Lung (tissue), 12 donors: ENCODE results near the gene CACNG5. TPM values are rescaled to one million over a fixed set of nuclear protein-coding genes. Genes with fewer than 3 reads are reported as not detected.

Experiments used
- ATAC-seq: fragments of 200-7000 bp; cut with Tn5 transposase; one replicate; pipeline ENCODE4 v1.9.1; 2020; ENCODE audit warnings: moderate number of reproducible peaks; ENCODE audit not compliant: insufficient read depth, low FRiP score
- DNase-seq, 3 donors: peaks; one replicate each; pipeline ENCODE4 v3.0.0-alpha.2; 2013 to 2017
- H3K27ac ChIP-seq, 2 donors: one replicate each; pipeline ENCODE4 v1.5.1; 2013; ENCODE audit warnings: mild to moderate bottlenecking in 2 of 2, moderate library complexity in 2 of 2, control low read depth in 1 of 2, inconsistent platforms in 1 of 2, low read depth in 1 of 2, low read length in 1 of 2
- H3K27me3 ChIP-seq, 3 donors: one replicate each; pipeline ENCODE4 v1.5.1; 2013; ENCODE audit warnings: low read length in 2 of 3; ENCODE audit not compliant: control insufficient read depth in 3 of 3, insufficient read depth in 3 of 3
- H3K36me3 ChIP-seq, 4 donors: one replicate each; pipeline ENCODE4 v1.5.1; 2013; ENCODE audit warnings: low read length in 4 of 4, mild to moderate bottlenecking in 1 of 4, moderate library complexity in 1 of 4; ENCODE audit not compliant: control insufficient read depth in 4 of 4, insufficient read depth in 4 of 4
- H3K4me1 ChIP-seq, 5 donors: one replicate each; pipeline ENCODE4 v1.5.1; 2013; ENCODE audit warnings: low read length in 5 of 5, mild to moderate bottlenecking in 2 of 5, moderate library complexity in 1 of 5; ENCODE audit not compliant: control insufficient read depth in 5 of 5, insufficient read depth in 5 of 5
- H3K4me3 ChIP-seq: one replicate; pipeline ENCODE4 v1.5.1; 2013; ENCODE audit warnings: mild to moderate bottlenecking, control low read depth, moderate library complexity
- H3K9ac ChIP-seq, 2 donors: one replicate each; pipeline ENCODE4 v1.5.1; 2013; ENCODE audit warnings: low read length in 2 of 2, control low read depth in 1 of 2; ENCODE audit not compliant: insufficient read depth in 1 of 2
- H3K9me3 ChIP-seq, 4 donors: one replicate each; pipeline ENCODE4 v1.5.1; 2013; ENCODE audit warnings: low read length in 3 of 4, mild to moderate bottlenecking in 1 of 4, moderate library complexity in 1 of 4; ENCODE audit not compliant: control insufficient read depth in 4 of 4, insufficient read depth in 3 of 4
- WGBS, 2 donors: extraction: QIAGEN DNeasy Blood & Tissue Kit; methylation state at CpG; one replicate each; pipeline ENCODE4 v1.1.7; 2013; 5-methylcytosine and 5-hydroxymethylcytosine counted together
- polyA plus RNA-seq, 2 donors: library from polyadenylated mRNA; stranded (reverse); fragments of 200-250 nt; gene quantifications; one replicate each; pipeline ENCODE4 v1.2.1, GENCODE V29; 2013
- total RNA-seq, 2 donors: library from RNA; depleted of rRNA in 1 of 2; stranded (reverse); fragments of >200 nt in 1 of 2; gene quantifications; one replicate each; pipeline ENCODE4 v1.2.1, GENCODE V29; 2014 to 2021
- TF ChIP-seq, protein P1 (sequence below): IDR thresholded peaks from 2 replicates; pipeline ENCODE4 v1.5.1; 2012; ENCODE audit warnings: mild to moderate bottlenecking; ENCODE audit errors: control extremely low read depth, extremely low read depth
- donor health status: control.
- donor health status: control.
- donor health status: Bipolar disorder and iron deficiency.
- donor health status: healthy.
- donor health status: DM: yes; HTN: yes; CAD: no.

The CACNG5 gene
- total and polyA plus RNA-seq, 4 donors, result not detected

DNA sequence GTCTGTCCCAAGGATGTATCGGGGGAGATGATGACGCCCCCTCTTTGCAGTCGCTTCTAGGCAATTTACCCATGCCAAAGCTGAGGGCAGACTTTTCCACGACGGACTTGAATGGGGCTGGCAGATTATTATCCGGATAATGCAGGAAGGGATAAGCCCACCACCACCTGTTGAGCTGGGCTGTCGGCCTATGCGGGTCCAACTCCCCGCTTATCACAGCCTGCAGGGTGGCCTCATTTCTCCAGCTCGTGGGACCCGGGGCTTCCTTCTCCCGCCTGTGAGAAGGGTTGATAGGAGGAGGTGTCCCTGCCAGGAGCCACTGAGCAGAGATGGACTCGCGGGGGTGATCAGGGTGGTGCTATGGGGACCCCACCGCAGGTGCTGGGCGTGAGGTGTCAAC is 559 bp downstream of the CACNG5 start:
- H3K4me1 ChIP-seq, result peaks cover 0 to under 1% (median 0%) of the 10 kb centered on the region in 5 donors
- WGBS, 2 donors, result 40 to 55% methylated on average over 16 of the region's 16 CpGs
- no peak overlapping the region for H3K4me3 ChIP-seq
- ATAC-seq (no peak), DNase-seq (no peak)
- no peak overlapping the region for H3K27ac ChIP-seq
- TF ChIP-seq, protein P1, sequence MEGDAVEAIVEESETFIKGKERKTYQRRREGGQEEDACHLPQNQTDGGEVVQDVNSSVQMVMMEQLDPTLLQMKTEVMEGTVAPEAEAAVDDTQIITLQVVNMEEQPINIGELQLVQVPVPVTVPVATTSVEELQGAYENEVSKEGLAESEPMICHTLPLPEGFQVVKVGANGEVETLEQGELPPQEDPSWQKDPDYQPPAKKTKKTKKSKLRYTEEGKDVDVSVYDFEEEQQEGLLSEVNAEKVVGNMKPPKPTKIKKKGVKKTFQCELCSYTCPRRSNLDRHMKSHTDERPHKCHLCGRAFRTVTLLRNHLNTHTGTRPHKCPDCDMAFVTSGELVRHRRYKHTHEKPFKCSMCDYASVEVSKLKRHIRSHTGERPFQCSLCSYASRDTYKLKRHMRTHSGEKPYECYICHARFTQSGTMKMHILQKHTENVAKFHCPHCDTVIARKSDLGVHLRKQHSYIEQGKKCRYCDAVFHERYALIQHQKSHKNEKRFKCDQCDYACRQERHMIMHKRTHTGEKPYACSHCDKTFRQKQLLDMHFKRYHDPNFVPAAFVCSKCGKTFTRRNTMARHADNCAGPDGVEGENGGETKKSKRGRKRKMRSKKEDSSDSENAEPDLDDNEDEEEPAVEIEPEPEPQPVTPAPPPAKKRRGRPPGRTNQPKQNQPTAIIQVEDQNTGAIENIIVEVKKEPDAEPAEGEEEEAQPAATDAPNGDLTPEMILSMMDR, result no peak
- no peaks in the 10 kb centered on the region for H3K36me3 ChIP-seq
- no peak overlapping the region for H3K9ac ChIP-seq
- H3K27me3 ChIP-seq, result peaks cover 10 to 33% (median 30%) of the 10 kb centered on the region in 3 donors
- H3K9me3 ChIP-seq, result no peaks in the 10 kb centered on the region

DNA sequence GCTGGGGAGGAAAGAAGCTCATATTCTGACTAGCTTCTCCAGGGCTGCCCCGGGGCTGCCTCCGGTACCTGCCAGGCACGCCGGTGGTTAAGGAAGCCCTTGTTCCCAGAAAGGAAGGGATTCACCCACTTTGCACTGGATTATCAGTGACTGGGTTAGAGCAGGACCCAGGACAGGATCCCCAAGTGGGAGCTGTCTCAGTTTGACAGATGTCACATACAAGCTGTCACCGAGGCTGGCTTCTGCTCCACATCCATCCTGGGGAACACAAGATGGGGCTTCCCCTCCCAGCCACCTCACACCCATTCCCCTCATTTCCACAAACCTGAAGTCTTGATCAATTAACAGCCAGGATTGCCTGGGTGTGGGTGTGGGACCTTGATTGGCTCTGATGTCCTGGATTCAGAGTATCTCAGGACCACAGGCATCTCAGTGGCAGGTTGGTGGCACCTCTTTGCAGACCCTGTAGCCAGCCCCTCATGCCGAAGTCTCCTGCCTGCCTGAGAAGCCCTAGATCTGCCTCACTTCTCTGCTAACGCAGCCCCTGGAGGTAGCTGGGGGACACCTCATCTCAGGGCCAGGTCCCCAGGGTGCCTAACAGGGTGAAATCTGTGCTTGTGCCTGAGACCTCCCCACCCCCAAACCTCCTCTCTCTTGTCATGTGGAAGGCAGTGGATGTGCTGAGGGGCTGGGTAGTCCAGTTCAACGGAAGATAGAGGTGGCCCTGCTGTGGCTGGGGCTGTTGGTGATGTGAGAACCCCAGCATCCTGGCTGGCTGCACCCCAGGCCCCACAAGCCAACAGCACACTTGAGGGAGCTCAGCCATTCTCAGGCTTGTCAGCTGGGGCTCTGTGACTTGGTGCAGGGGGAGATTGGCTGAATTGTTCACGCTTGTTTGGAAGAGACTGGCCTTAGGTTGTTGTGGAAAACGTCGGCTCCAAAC is 1.4 kb downstream of the CACNG5 start:
- TF ChIP-seq, protein P1, result no peak
- H3K4me3 ChIP-seq, result no peak overlapping the region
- H3K27ac ChIP-seq, result no peak overlapping the region
- H3K36me3 ChIP-seq, result no peaks in the 10 kb centered on the region
- no peaks in the 10 kb centered on the region for H3K4me1 ChIP-seq
- H3K9ac ChIP-seq, result no peak overlapping the region
- WGBS, 2 donors, result 70 to 73% methylated on average over 11 of the region's 11 CpGs
- DNase-seq (no peak), ATAC-seq (no peak)
- H3K9me3 ChIP-seq, result no peaks in the 10 kb centered on the region
- peaks cover 10 to 33% (median 30%) of the 10 kb centered on the region in 3 donors for H3K27me3 ChIP-seq

GRCh38 chr17:66837226-66837625 is 2.3 kb downstream of the CACNG5 start:
- Histone ChIP-seq H3K36me3 (no peaks in the 10 kb centered on the region), H3K27me3 (peaks cover 10 to 32% (median 30%) of the 10 kb centered on the region in 3 donors), H3K27ac (no peak overlapping the region), H3K4me1 (no peaks in the 10 kb centered on the region), H3K9me3 (no peaks in the 10 kb centered on the region), H3K4me3 (no peak overlapping the region), H3K9ac (no peak overlapping the region)
- TF ChIP-seq, protein P1, result no peak
- ATAC-seq, result no peak
- no peak for DNase-seq
- 75 to 85% methylated on average over 1 of the region's 1 CpG for WGBS, 2 donors
